ENCODE data around the gene TTYH3.

Gene TTYH3

GRCh38 chr7:2637505-2638223 lies 5.9 kb downstream of the TTYH3 start:
- TF ChIP-seq YY1 (IDR thresholded peaks at IDR 0.05; ENCODE audit: low read depth) (no peak), EGR1 (IDR thresholded peaks at IDR 0.05) (no peak), RAD21 (IDR thresholded peaks at IDR 0.05; ENCODE audit: low read depth) (no peak), NFIC (IDR thresholded peaks at IDR 0.05) (no peak), CEBPB (IDR thresholded peaks at IDR 0.05) (no peak), EP300 (IDR thresholded peaks at IDR 0.05; ENCODE audit: borderline replicate concordance) (no peak), CREB1 (IDR thresholded peaks at IDR 0.05; ENCODE audit: low read depth) (no peak), ZBTB7A (IDR thresholded peaks at IDR 0.05; ENCODE audit: low read depth) (no peak), REST (IDR thresholded peaks at IDR 0.05; ENCODE audit: low read depth) (no peak), USF1 (IDR thresholded peaks at IDR 0.05) (no peak), FOXM1 (IDR thresholded peaks at IDR 0.05; ENCODE audit: borderline replicate concordance, low read depth) (no peak), TAF1 (IDR thresholded peaks at IDR 0.05; ENCODE audit: low read depth) (no peak), MAX (IDR thresholded peaks at IDR 0.05) (no peak), TEAD4 (IDR thresholded peaks at IDR 0.05) (no peak), TCF12 (IDR thresholded peaks at IDR 0.05; ENCODE audit: low read depth) (no peak)

- TF ChIP-seq MAX (IDR thresholded peaks at IDR 0.05) (peak; percentile 89), CREB1 (IDR thresholded peaks at IDR 0.05; ENCODE audit: low read depth) (no peak), EP300 (IDR thresholded peaks at IDR 0.05; ENCODE audit: borderline replicate concordance) (0 out of 2 replicates have a peak, but pooled peaks have one; percentile 36), TAF1 (IDR thresholded peaks at IDR 0.05; ENCODE audit: low read depth) (no peak), NFIC (IDR thresholded peaks at IDR 0.05) (peak; percentile 80), REST (IDR thresholded peaks at IDR 0.05; ENCODE audit: low read depth) (no peak), FOXM1 (IDR thresholded peaks at IDR 0.05; ENCODE audit: borderline replicate concordance, low read depth) (no peak), TCF12 (IDR thresholded peaks at IDR 0.05; ENCODE audit: low read depth) (peak; percentile 80), EGR1 (IDR thresholded peaks at IDR 0.05) (no peak), CEBPB (IDR thresholded peaks at IDR 0.05) (no peak), RAD21 (IDR thresholded peaks at IDR 0.05; ENCODE audit: low read depth) (no peak), USF1 (IDR thresholded peaks at IDR 0.05) (peak; percentile 56), ZBTB7A (IDR thresholded peaks at IDR 0.05; ENCODE audit: low read depth) (peak; percentile 87; the same call in 1 of the 2 replicates), TEAD4 (IDR thresholded peaks at IDR 0.05) (peak; percentile 69), YY1 (IDR thresholded peaks at IDR 0.05; ENCODE audit: low read depth) (no peak)
These were observed 6.6 kb downstream of the TTYH3 start for GRCh38 chr7:2638224-2638991.

- TF ChIP-seq RAD21 (IDR thresholded peaks at IDR 0.05; ENCODE audit: low read depth): no peak
- no peak for TF ChIP-seq ZBTB7A (IDR thresholded peaks at IDR 0.05; ENCODE audit: low read depth)
- no peak for TF ChIP-seq CEBPB (IDR thresholded peaks at IDR 0.05)
- no peak for TF ChIP-seq EGR1 (IDR thresholded peaks at IDR 0.05)
- no peak for TF ChIP-seq FOXM1 (IDR thresholded peaks at IDR 0.05; ENCODE audit: borderline replicate concordance, low read depth)
- no peak for TF ChIP-seq USF1 (IDR thresholded peaks at IDR 0.05)
- no peak for TF ChIP-seq NFIC (IDR thresholded peaks at IDR 0.05)
- TF ChIP-seq CREB1 (IDR thresholded peaks at IDR 0.05; ENCODE audit: low read depth): no peak
- TF ChIP-seq MAX (IDR thresholded peaks at IDR 0.05): no peak
- no peak for TF ChIP-seq REST (IDR thresholded peaks at IDR 0.05; ENCODE audit: low read depth)
- no peak for TF ChIP-seq TCF12 (IDR thresholded peaks at IDR 0.05; ENCODE audit: low read depth)
- no peak for TF ChIP-seq EP300 (IDR thresholded peaks at IDR 0.05; ENCODE audit: borderline replicate concordance)
- no peak for TF ChIP-seq TEAD4 (IDR thresholded peaks at IDR 0.05)
- no peak for TF ChIP-seq TAF1 (IDR thresholded peaks at IDR 0.05; ENCODE audit: low read depth)
- TF ChIP-seq YY1 (IDR thresholded peaks at IDR 0.05; ENCODE audit: low read depth): no peak
These were observed 7.4 kb downstream of the TTYH3 start for GRCh38 chr7:2639181-2639681.
